ENCODE results near the gene ZDHHC16. TPM values are rescaled to one million over a fixed set of nuclear protein-coding genes. Genes with fewer than 3 reads are reported as not detected.
A peak's percentile ranks its signal among the peaks of the same experiment; 100 is the strongest.

ZDHHC16 gene
- total RNA-seq, 1 donor from 2014 or later = 64.9 TPM

DNA sequence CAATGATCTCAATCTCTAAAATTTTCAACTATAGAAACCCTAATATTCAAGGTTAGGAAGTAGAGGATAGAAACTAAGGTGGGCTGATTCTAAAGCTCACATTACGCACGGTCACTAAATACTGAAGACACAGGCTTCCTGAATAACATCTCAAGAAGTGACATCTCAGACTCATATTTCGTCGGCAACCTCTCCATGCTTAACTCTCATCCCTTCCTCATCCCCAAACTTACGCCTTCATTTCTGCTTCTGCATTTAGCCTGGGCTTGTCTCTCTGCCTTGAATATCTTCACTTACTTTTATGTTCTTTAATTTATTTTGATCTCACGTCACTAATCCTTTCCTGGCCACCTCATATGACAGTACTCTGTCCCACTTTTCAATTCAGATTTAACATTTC lies 10.8 kb upstream of the ZDHHC16 start:
- Mint-ChIP-seq H3K9me3 (ENCODE audit: low read depth) (no peaks in the 10 kb centered on the region), H3K4me1 (ENCODE audit: low read depth) (no peaks in the 10 kb centered on the region), H3K4me3 (ENCODE audit: low read depth) (no peak overlapping the region), H3K27ac (no peak overlapping the region), H3K27me3 (no peaks in the 10 kb centered on the region), H3K36me3 (ENCODE audit: insufficient read depth) (peaks cover 16% of the 10 kb centered on the region)
- TF ChIP-seq, protein P1, sequence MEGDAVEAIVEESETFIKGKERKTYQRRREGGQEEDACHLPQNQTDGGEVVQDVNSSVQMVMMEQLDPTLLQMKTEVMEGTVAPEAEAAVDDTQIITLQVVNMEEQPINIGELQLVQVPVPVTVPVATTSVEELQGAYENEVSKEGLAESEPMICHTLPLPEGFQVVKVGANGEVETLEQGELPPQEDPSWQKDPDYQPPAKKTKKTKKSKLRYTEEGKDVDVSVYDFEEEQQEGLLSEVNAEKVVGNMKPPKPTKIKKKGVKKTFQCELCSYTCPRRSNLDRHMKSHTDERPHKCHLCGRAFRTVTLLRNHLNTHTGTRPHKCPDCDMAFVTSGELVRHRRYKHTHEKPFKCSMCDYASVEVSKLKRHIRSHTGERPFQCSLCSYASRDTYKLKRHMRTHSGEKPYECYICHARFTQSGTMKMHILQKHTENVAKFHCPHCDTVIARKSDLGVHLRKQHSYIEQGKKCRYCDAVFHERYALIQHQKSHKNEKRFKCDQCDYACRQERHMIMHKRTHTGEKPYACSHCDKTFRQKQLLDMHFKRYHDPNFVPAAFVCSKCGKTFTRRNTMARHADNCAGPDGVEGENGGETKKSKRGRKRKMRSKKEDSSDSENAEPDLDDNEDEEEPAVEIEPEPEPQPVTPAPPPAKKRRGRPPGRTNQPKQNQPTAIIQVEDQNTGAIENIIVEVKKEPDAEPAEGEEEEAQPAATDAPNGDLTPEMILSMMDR (IDR thresholded peaks at IDR 0.05; ENCODE audit: unreplicated experiment) = no peak
- DNase-seq (ENCODE audit: low spot score, unreplicated experiment) = no peak

DNA sequence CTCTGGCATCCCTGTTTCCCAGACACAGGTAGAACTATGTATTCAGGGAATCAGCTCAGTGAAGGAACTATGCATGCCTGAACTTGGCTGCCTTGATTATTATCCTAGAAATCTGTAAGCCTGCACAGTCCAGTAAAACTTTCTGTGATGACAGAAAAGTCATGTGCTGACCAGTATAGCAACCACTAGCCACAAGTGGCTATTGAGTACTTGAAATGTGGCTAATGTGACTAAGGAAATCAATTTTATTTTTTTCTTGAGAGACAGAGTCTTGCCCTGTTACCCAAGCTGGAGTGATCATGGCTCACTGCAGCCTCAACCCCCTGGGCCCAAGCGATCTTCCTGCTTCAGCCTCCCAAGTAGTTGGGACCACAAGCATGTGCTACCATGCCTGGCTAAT lies 3.7 kb upstream of the ZDHHC16 start:
- TF ChIP-seq, protein P1 (IDR thresholded peaks at IDR 0.05; ENCODE audit: unreplicated experiment) = no peak
- Mint-ChIP-seq H3K27ac (no peak overlapping the region), H3K36me3 (ENCODE audit: insufficient read depth) (peaks cover 12% of the 10 kb centered on the region), H3K4me3 (ENCODE audit: low read depth) (no peak overlapping the region), H3K4me1 (ENCODE audit: low read depth) (peaks cover 19% of the 10 kb centered on the region), H3K27me3 (no peaks in the 10 kb centered on the region), H3K9me3 (ENCODE audit: low read depth) (no peaks in the 10 kb centered on the region)
- DNase-seq (ENCODE audit: low spot score, unreplicated experiment) = no peak

DNA sequence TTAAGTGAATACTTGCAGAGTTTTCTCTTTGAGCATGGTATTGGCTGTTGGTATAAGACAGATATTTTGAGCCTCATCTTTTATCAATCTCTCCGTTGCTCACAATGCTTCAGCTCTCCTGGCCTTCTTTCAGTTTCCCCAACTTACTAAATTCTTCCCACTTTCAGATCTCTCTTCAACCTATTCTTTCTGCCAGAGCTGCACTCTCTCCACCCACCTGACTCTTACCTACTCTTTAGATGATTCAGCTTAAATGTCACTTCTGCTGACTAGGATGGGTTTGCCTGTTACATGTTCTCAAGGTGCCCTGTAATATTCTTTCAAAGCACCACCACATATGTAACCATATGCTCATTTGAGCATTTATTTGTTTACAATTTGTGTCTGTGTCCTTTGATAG lies 1.8 kb upstream of the ZDHHC16 start:
- Mint-ChIP-seq H3K27me3 (no peaks in the 10 kb centered on the region), H3K4me3 (ENCODE audit: low read depth) (peak overlapping the region; percentile 15), H3K36me3 (ENCODE audit: insufficient read depth) (peaks cover 12% of the 10 kb centered on the region), H3K4me1 (ENCODE audit: low read depth) (peaks cover 29% of the 10 kb centered on the region), H3K27ac (no peak overlapping the region), H3K9me3 (ENCODE audit: low read depth) (no peaks in the 10 kb centered on the region)
- DNase-seq (ENCODE audit: low spot score, unreplicated experiment) = no peak
- TF ChIP-seq, protein P1 (IDR thresholded peaks at IDR 0.05; ENCODE audit: unreplicated experiment) = no peak

DNA sequence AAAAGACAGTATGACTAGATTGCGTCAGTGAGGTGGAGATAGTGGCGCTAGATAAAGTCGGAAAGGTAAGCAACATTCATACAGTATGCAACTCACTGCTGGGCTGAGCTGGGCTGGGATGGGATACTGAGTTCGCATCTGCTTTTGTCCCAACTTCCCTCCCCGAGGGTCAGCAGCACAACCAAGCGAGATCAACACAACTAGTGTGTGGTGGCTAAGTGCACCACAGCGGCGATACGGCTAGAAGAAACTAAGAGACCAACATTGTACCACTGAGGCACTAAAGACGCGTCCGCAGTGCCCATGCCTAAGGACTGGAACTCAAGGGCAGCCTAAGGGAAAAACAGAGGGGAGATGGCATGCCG lies 636 bp upstream of the ZDHHC16 start:
- no peaks in the 10 kb centered on the region for H3K27me3 Mint-ChIP-seq
- no peak for DNase-seq (ENCODE audit: low spot score, unreplicated experiment)
- peaks cover 9% of the 10 kb centered on the region for H3K36me3 Mint-ChIP-seq (ENCODE audit: insufficient read depth)
- TF ChIP-seq, protein P1 (IDR thresholded peaks at IDR 0.05; ENCODE audit: unreplicated experiment) = no peak
- peak overlapping the region; percentile 99 for H3K4me3 Mint-ChIP-seq (ENCODE audit: low read depth)
- peaks cover 31% of the 10 kb centered on the region for H3K4me1 Mint-ChIP-seq (ENCODE audit: low read depth)
- peak overlapping the region; percentile 86 for H3K27ac Mint-ChIP-seq
- no peaks in the 10 kb centered on the region for H3K9me3 Mint-ChIP-seq (ENCODE audit: low read depth)

DNA sequence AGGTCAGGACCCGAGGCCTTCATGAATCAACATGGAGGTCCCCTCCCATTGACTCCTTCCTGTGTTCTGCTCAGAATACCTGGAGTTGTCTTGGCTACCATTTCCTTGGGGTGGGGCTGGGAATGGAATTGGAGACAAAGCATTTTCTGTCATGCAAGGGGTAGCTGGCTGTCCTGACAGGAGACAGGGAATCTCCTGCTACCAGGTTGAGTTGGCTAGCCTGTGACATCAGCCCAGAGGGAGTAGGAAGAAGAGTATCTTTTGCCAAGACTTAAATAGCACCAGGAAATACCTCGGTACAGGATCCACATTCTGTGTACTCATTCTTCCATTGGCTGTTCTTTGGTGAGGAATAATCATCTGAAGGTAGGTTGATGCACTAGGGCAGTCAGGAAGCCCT lies 4.9 kb downstream of the ZDHHC16 start:
- Mint-ChIP-seq H3K36me3 (ENCODE audit: insufficient read depth) (peaks cover 8% of the 10 kb centered on the region), H3K4me3 (ENCODE audit: low read depth) (no peak overlapping the region), H3K4me1 (ENCODE audit: low read depth) (peaks cover 28% of the 10 kb centered on the region), H3K9me3 (ENCODE audit: low read depth) (no peaks in the 10 kb centered on the region), H3K27ac (no peak overlapping the region), H3K27me3 (no peaks in the 10 kb centered on the region)
- DNase-seq (ENCODE audit: low spot score, unreplicated experiment) = no peak
- TF ChIP-seq, protein P1 (IDR thresholded peaks at IDR 0.05; ENCODE audit: unreplicated experiment) = no peak
